ENCODE results near the gene WNT2B.

The WNT2B gene

GRCh38 chr1:112549590-112549989 lies 40.8 kb downstream of the WNT2B start:
- Histone ChIP-seq H3K27ac (ENCODE audit: low read depth, low read length) (no peak overlapping the region), H3K27me3 (ENCODE audit: control insufficient read depth in 5 of 5, insufficient read depth in 4 of 5, low read length in 5 of 5) (no peaks in the 10 kb centered on the region), H3K9me3 (ENCODE audit: control insufficient read depth in 5 of 5, low read length in 5 of 5) (no peaks in the 10 kb centered on the region), H3K36me3 (ENCODE audit: control insufficient read depth in 5 of 5, insufficient read depth in 5 of 5, low read length in 5 of 5) (peaks cover 0 to 10% (median 7%) of the 10 kb centered on the region in 5 donors), H3K4me1 (ENCODE audit: control insufficient read depth in 5 of 5, insufficient read depth in 5 of 5, low read length in 5 of 5) (peaks cover 0 to 5% (median 1%) of the 10 kb centered on the region in 5 donors), H3K9ac (ENCODE audit: low read length in 5 of 5) (no peak overlapping the region), H3K4me3 (ENCODE audit: low read depth in 1 of 5, low read length in 5 of 5) (no peak overlapping the region)

DNA sequence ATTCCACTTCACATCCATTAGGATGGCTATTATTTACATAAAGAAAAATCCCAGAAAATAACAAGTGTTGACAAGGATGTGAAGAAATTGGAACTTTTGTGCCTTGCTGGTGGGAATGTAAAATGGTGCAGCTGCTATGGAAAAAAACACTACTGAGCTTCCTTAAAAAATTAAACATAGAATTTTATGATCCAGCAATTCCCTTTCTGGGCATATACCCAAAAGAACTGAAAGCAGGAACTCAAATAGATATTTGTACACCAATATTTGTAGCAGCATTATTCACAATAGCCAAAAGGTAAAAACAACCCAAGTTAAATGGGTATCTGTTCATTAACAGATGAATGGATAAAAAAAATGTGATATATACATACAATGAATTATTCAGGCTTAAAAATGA lies 45.6 kb downstream of the WNT2B start:
- Histone ChIP-seq H3K36me3 (ENCODE audit: control insufficient read depth in 5 of 5, insufficient read depth in 5 of 5, low read length in 5 of 5) (peaks cover 0 to 8% (median 3%) of the 10 kb centered on the region in 5 donors), H3K27me3 (ENCODE audit: control insufficient read depth in 5 of 5, insufficient read depth in 4 of 5, low read length in 5 of 5) (no peaks in the 10 kb centered on the region), H3K9ac (ENCODE audit: low read length in 5 of 5) (no peak overlapping the region), H3K9me3 (ENCODE audit: control insufficient read depth in 5 of 5, low read length in 5 of 5) (no peaks in the 10 kb centered on the region), H3K4me3 (ENCODE audit: low read depth in 1 of 5, low read length in 5 of 5) (no peak overlapping the region), H3K4me1 (ENCODE audit: control insufficient read depth in 5 of 5, insufficient read depth in 5 of 5, low read length in 5 of 5) (peaks cover 0 to 3% (median 0%) of the 10 kb centered on the region in 5 donors), H3K27ac (ENCODE audit: low read depth, low read length) (no peak overlapping the region)

DNA sequence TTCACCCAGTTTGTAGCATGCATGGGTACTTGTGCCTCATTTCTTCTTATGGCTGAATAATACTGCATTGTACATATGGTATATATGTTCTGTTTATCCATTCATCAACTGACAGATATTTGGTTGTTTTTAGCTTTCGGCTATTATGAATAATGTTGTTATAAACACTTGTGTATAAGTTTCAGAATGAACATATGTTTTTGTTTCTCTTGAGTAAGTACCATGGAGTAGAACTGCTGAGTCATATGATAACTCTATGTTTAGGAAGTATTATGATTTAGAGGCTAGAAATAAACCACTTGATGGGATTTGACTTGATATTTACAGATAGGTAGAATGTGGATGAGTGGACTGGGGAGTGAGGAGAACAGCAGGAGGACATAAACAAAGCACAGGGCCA lies 48.6 kb downstream of the WNT2B start:
- Histone ChIP-seq H3K4me3 (ENCODE audit: low read depth in 1 of 5, low read length in 5 of 5) (no peak overlapping the region), H3K27ac (ENCODE audit: low read depth, low read length) (no peak overlapping the region), H3K27me3 (ENCODE audit: control insufficient read depth in 5 of 5, insufficient read depth in 4 of 5, low read length in 5 of 5) (no peaks in the 10 kb centered on the region), H3K36me3 (ENCODE audit: control insufficient read depth in 5 of 5, insufficient read depth in 5 of 5, low read length in 5 of 5) (peaks cover 0 to 8% (median 0%) of the 10 kb centered on the region in 5 donors), H3K9me3 (ENCODE audit: control insufficient read depth in 5 of 5, low read length in 5 of 5) (no peaks in the 10 kb centered on the region), H3K9ac (ENCODE audit: low read length in 5 of 5) (no peak overlapping the region), H3K4me1 (ENCODE audit: control insufficient read depth in 5 of 5, insufficient read depth in 5 of 5, low read length in 5 of 5) (peaks cover 0 to 3% (median 0%) of the 10 kb centered on the region in 5 donors)

GRCh38 chr1:112558634-112559033 lies 49.9 kb downstream of the WNT2B start:
- Histone ChIP-seq H3K4me1 (ENCODE audit: control insufficient read depth in 5 of 5, insufficient read depth in 5 of 5, low read length in 5 of 5) (peaks cover 0 to 3% (median 0%) of the 10 kb centered on the region in 5 donors), H3K9me3 (ENCODE audit: control insufficient read depth in 5 of 5, low read length in 5 of 5) (no peaks in the 10 kb centered on the region), H3K4me3 (ENCODE audit: low read depth in 1 of 5, low read length in 5 of 5) (no peak overlapping the region), H3K36me3 (ENCODE audit: control insufficient read depth in 5 of 5, insufficient read depth in 5 of 5, low read length in 5 of 5) (peaks cover 0 to 8% (median 7%) of the 10 kb centered on the region in 5 donors), H3K27ac (ENCODE audit: low read depth, low read length) (no peak overlapping the region), H3K9ac (ENCODE audit: low read length in 5 of 5) (no peak overlapping the region), H3K27me3 (ENCODE audit: control insufficient read depth in 5 of 5, insufficient read depth in 4 of 5, low read length in 5 of 5) (no peaks in the 10 kb centered on the region)

GRCh38 chr1:112563341-112563740 lies 54.6 kb downstream of the WNT2B start:
- H3K9me3 ChIP-seq (ENCODE audit: control insufficient read depth in 5 of 5, low read length in 5 of 5): no peaks in the 10 kb centered on the region
- H3K9ac ChIP-seq (ENCODE audit: low read length in 5 of 5): no peak overlapping the region
- no peaks in the 10 kb centered on the region for H3K27me3 ChIP-seq (ENCODE audit: control insufficient read depth in 5 of 5, insufficient read depth in 4 of 5, low read length in 5 of 5)
- H3K4me3 ChIP-seq (ENCODE audit: low read depth in 1 of 5, low read length in 5 of 5): no peak overlapping the region
- no peaks in the 10 kb centered on the region for H3K4me1 ChIP-seq (ENCODE audit: control insufficient read depth in 5 of 5, insufficient read depth in 5 of 5, low read length in 5 of 5)
- no peak overlapping the region for H3K27ac ChIP-seq (ENCODE audit: low read depth, low read length)
- peaks cover 0 to 15% (median 0%) of the 10 kb centered on the region in 5 donors for H3K36me3 ChIP-seq (ENCODE audit: control insufficient read depth in 5 of 5, insufficient read depth in 5 of 5, low read length in 5 of 5)

- no peak overlapping the region for H3K9ac ChIP-seq (ENCODE audit: low read length in 5 of 5)
- H3K36me3 ChIP-seq (ENCODE audit: control insufficient read depth in 5 of 5, insufficient read depth in 5 of 5, low read length in 5 of 5): peaks cover 0 to 17% (median 3%) of the 10 kb centered on the region in 5 donors
- H3K9me3 ChIP-seq (ENCODE audit: control insufficient read depth in 5 of 5, low read length in 5 of 5): no peaks in the 10 kb centered on the region
- H3K4me3 ChIP-seq (ENCODE audit: low read depth in 1 of 5, low read length in 5 of 5): no peak overlapping the region
- H3K4me1 ChIP-seq (ENCODE audit: control insufficient read depth in 5 of 5, insufficient read depth in 5 of 5, low read length in 5 of 5): no peaks in the 10 kb centered on the region
- H3K27ac ChIP-seq (ENCODE audit: low read depth, low read length): no peak overlapping the region
- no peaks in the 10 kb centered on the region for H3K27me3 ChIP-seq (ENCODE audit: control insufficient read depth in 5 of 5, insufficient read depth in 4 of 5, low read length in 5 of 5)
These were observed 55.3 kb downstream of the WNT2B start for GRCh38 chr1:112564081-112564480.

DNA sequence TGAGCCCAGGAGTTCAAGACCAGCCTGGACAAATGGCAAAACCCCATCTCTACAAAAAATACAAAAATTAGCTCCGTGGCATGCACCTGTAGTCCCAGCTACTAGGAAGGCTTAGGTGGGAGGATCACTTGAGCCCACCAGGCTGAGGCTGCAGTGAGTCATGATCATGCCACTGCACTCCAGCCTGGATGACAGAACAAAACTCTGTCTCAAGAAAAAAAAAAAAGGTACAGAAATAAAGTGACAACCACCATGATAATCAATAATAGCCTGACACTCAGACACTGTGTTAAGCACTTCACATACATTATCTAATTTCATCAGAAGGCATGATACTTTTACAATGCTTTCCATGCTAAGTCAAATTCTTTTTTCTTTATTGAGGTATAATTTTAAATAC lies 57.0 kb downstream of the WNT2B start:
- Histone ChIP-seq H3K4me1 (ENCODE audit: control insufficient read depth in 5 of 5, insufficient read depth in 5 of 5, low read length in 5 of 5) (no peaks in the 10 kb centered on the region), H3K9me3 (ENCODE audit: control insufficient read depth in 5 of 5, low read length in 5 of 5) (no peaks in the 10 kb centered on the region), H3K4me3 (ENCODE audit: low read depth in 1 of 5, low read length in 5 of 5) (no peak overlapping the region), H3K27me3 (ENCODE audit: control insufficient read depth in 5 of 5, insufficient read depth in 4 of 5, low read length in 5 of 5) (no peaks in the 10 kb centered on the region), H3K9ac (ENCODE audit: low read length in 5 of 5) (no peak overlapping the region), H3K27ac (ENCODE audit: low read depth, low read length) (no peak overlapping the region), H3K36me3 (ENCODE audit: control insufficient read depth in 5 of 5, insufficient read depth in 5 of 5, low read length in 5 of 5) (peaks cover 2 to 20% (median 8%) of the 10 kb centered on the region in 5 donors)

DNA sequence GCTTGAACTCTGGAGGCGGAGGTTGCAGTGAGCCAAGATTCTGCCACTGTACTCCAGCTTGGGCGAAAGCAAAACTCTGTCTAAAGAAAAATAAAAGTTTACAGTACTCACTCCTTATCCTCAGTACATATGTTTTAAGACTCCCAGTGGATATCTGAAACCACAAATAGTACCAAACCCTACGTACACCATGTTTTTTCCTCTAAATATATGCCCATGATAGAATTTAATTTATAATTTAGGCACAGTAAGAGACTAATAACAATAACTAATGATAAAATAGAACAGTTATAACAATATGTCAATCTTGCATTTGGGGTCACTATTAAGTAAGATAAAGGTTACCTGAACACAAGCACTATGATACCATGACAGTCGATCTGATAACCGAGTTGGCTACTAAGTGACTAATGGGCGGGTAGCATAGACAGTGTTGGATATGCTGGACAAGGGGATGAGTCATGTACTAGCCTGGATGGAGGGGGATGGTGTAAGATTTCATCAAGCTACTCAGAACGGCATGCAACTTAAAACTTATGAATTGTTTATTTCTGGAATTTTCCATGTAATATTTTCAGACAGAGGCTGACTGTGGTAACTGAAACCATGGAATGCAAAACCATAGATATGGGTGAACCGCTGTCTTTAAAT lies 66.5 kb downstream of the WNT2B start:
- H3K27me3 ChIP-seq (ENCODE audit: control insufficient read depth in 5 of 5, insufficient read depth in 4 of 5, low read length in 5 of 5): no peaks in the 10 kb centered on the region
- H3K4me1 ChIP-seq (ENCODE audit: control insufficient read depth in 5 of 5, insufficient read depth in 5 of 5, low read length in 5 of 5): no peaks in the 10 kb centered on the region
- H3K9ac ChIP-seq (ENCODE audit: low read length in 5 of 5): no peak overlapping the region
- peaks cover 25 to 56% (median 30%) of the 10 kb centered on the region in 5 donors for H3K36me3 ChIP-seq (ENCODE audit: control insufficient read depth in 5 of 5, insufficient read depth in 5 of 5, low read length in 5 of 5)
- no peak overlapping the region for H3K27ac ChIP-seq (ENCODE audit: low read depth, low read length)
- H3K4me3 ChIP-seq (ENCODE audit: low read depth in 1 of 5, low read length in 5 of 5): no peak overlapping the region
- H3K9me3 ChIP-seq (ENCODE audit: control insufficient read depth in 5 of 5, low read length in 5 of 5): no peaks in the 10 kb centered on the region

- Histone ChIP-seq H3K9me3 (ENCODE audit: control insufficient read depth in 5 of 5, low read length in 5 of 5) (no peaks in the 10 kb centered on the region), H3K9ac (ENCODE audit: low read length in 5 of 5) (no peak overlapping the region), H3K27me3 (ENCODE audit: control insufficient read depth in 5 of 5, insufficient read depth in 4 of 5, low read length in 5 of 5) (no peaks in the 10 kb centered on the region), H3K4me1 (ENCODE audit: control insufficient read depth in 5 of 5, insufficient read depth in 5 of 5, low read length in 5 of 5) (no peaks in the 10 kb centered on the region), H3K36me3 (ENCODE audit: control insufficient read depth in 5 of 5, insufficient read depth in 5 of 5, low read length in 5 of 5) (peaks cover 25 to 55% (median 30%) of the 10 kb centered on the region in 5 donors), H3K27ac (ENCODE audit: low read depth, low read length) (no peak overlapping the region), H3K4me3 (ENCODE audit: low read depth in 1 of 5, low read length in 5 of 5) (no peak overlapping the region)
These were observed 67.5 kb downstream of the WNT2B start for GRCh38 chr1:112576240-112576639.
